NCI-H146 (cell line): Measurements from ENCODE around the gene FRMPD1.
"Not testable (repeated sequence)": the region's sequence is repeated elsewhere in the genome, so short reads cannot be mapped to it uniquely, and the experiment has no call there.

Source experiments
- DNase-seq: peaks from one replicate; lab custom pipeline; 2025; lab: John Stamatoyannopoulos, UW

The FRMPD1 gene

DNA sequence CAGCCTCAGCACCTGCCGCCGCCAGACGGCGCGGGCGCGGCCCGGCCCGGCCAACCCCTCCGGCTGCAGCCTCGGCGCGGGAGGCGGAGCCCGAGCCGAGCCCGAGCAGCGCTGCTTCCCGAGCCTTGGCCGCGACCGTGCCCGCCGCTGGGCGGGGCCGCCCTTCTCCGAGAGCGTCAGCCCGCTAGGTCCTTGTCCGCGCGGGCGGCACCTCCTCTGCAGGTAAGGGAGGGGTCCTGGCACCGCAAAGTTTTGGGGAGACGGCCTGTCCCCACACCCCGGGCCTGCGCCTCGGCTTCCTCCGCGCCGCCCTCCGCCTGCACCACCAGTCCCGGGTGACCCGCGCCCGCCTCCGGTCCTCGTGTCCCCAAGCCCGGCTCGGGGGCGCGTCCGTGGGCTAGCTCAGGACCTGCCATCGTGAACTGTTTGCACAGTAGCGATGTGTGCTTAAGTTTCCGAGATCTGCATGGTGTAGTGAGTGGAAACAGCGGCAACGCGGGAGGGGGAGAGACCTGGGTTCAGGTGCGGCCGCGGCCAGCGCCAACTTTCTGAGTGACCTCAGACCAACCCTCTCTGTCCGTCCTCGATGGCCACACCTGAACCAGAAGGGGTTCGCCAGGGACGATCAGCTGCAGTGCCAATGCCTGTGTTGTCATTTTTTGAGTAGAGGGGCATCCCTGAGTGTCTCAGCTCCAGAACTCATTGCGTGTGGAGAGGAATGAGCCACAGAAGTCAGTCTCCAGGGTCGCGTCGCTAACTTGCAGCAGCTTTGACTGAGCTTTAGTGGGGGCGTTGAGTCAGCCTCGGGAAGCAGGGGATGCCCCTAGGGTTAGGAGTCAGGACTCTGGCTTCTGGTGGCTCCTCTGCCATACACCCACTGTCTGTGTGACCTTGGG is at the start of gene FRMPD1:
Gene FRMPD1 (plus strand): TSS at position 82 of the 896 bp plus-strand sequence. CDS start 41,688 bp downstream, outside the sequence.
- peak; percentile 87 for DNase-seq

- DNase-seq, result not testable (repeated sequence)
Observed at GRCh38 chr9:37602061-37602460, 48.7 kb upstream of the FRMPD1 start.

GRCh38 chr9:37602817-37603216 is 47.9 kb upstream of the FRMPD1 start:
- peak; percentile 20 for DNase-seq

GRCh38 chr9:37604296-37604695 is 46.5 kb upstream of the FRMPD1 start:
- DNase-seq, result no peak

DNA sequence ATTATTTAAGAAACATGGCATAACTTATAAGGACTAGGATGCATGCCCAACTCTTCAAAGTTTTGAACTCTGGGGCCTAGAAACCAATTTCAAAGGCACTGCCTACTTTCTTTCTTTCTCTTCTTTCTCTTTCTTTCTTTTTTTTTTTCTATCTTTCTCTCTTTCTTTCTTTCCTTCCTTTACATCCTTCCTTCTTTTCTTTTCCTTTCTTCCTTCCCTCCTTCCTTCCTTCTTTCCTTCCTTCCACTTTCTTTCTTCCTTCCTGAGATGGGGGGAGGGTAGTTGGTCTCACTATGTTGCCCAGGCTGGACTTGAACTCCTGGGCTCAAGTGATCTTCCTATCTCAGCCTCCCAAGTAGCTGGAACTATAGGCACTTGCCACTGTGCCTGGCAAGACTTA is 42.5 kb upstream of the FRMPD1 start:
- DNase-seq, result no peak

- DNase-seq, result no peak
Observed at GRCh38 chr9:37609735-37610397, 40.9 kb upstream of the FRMPD1 start.

DNA sequence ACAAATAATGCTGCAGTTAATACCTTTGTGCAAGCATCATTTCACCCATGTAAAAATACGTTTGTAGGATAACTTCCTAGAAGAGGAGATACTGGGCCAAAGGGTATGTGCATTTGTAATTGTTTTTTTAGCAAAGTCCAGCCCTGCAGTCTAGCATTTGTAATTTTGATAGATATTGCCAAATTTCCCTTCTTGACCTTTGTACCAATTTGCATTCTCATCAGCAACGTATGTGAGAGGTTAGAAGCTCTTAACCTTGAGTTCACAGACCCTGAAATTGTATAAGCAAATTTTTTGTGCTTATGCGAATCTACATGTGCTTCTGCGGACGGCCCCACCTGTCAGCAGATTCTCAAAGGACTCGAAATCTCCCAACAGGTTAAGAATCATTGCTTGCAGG is 39.7 kb upstream of the FRMPD1 start:
- no peak for DNase-seq

DNA sequence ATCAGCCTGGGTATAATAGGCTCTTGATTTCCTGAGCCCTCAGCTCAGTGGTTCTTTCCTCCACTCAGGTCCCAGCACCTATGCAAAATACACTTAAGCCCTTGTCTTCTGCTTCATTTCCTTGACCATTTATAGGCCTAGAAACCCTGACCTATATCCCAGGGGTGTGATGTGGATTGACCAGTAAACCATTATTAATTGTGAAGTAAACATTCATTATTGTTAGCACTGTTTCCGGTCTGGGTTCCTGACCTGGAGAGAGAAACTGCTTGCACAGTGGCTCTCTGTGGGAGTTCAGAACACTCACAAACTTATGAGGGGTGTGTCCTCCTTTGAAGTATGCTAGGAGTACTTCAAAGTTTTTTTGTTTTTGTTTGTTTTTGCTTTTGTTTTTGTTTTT is 38.8 kb upstream of the FRMPD1 start:
- DNase-seq, result peak; percentile 39

- DNase-seq, result no peak
Observed at GRCh38 chr9:37617161-37617560, 33.6 kb upstream of the FRMPD1 start.

DNA sequence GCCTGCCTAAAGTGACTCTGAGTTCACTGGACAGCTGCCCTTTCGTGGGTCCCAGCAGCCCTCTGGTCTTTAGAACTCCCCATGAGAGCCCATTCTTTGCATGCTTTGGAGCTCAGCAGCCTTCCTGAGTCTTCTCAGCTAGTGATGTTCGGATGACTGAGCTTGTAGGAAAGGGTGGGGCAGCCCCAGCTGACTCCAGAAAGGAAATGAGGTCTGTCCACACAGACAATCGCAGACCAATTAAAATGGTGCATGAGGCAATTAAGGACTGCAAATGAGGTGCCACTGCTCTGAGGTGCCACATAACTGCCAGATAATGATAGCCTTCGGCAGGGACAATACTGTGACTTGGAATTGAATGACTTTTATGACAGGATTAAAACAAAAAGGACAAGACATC is 32.9 kb upstream of the FRMPD1 start:
- peak; percentile 92 for DNase-seq

DNA sequence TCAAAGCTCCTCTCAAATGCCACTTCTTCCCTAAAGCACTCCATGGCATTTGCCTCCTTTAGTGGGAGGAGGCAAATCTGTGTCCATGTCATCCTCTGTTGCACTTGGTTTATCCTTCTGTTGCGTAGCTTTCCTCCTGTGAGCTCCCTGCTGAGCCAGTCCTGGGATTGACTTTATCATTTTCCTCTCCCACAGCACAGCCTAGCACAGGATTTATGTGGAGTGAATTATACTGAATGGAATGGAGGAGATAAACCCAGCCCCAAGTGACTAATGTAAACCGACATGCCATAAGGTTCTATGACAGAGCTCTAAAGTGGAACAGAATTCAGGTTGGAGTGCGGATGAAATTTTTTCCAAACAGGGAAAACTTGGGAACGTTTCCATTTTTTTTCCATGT is 31.9 kb upstream of the FRMPD1 start:
- no peak for DNase-seq

DNA sequence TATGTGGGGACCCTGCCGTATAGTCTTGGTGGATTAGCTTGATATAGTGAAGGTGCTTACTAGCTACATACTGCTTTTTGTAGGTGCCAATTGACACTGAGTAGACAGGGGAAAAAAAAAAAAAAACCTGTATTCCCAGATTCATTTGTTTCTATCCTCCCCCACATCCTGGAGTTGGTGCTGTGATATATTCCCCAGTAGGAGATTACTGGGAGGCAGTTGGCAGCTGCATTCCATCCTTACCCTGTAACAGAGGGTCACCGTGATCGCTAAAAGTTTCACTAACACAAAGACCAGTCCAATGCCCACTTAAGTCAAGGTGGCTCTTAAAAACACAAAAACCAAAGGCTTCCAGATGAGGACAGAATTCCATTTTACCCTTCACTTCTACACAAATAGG is 30.9 kb upstream of the FRMPD1 start:
- no peak for DNase-seq

GRCh38 chr9:37620396-37620795 is 30.4 kb upstream of the FRMPD1 start:
- DNase-seq, result no peak

DNA sequence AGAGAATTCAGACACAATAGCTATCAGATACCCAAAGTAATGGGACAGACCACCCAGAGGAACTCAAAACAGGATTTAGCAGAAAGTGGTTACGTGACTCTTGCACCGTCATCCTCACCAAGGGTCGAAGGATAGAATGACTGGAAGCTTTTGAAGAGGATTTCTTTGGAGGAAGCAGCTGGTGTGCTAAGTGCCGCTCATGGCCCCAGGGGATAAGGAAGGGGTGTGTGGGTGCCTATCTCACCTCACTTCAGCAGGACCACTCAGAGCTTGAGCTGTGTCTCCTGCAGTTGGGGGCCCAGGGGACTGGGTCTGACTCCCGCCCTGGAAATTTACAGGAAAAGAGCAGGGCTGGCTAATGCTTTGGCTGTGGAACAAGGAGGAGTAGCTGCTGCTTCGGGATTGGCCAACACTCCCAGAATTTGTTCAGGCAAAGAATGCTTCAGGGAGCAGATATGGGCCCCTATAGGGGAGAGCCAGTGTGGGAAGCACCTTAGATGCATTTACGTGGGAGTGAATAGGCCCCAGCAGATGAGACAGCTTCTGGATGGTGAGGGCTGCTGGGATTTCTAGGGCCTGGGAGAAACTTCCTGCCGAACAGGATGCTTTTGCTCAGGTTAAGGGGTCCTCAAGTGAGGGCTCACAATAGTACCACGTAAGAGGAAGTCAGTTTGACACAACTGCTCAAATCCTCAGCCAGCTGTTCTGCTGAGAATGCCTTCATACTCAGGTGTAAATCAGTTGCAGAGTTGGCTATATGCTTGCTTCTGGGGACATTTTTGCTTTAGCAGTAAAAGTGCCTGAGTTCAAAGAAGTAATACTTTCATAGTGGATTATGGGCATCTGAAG is 29.3 kb upstream of the FRMPD1 start:
- no peak for DNase-seq

- DNase-seq, result no peak
Observed at GRCh38 chr9:37622462-37622861, 28.3 kb upstream of the FRMPD1 start.

GRCh38 chr9:37623267-37623666 is 27.5 kb upstream of the FRMPD1 start:
- DNase-seq, result no peak

- DNase-seq, result peak; percentile 88
Observed at GRCh38 chr9:37624073-37624472, 26.7 kb upstream of the FRMPD1 start.

- DNase-seq, result no peak
Observed at GRCh38 chr9:37625036-37625757, 25.6 kb upstream of the FRMPD1 start.

GRCh38 chr9:37625758-37626147 is 25.0 kb upstream of the FRMPD1 start:
- DNase-seq, result no peak

- DNase-seq, result no peak
Observed at GRCh38 chr9:37626708-37627292, 24.0 kb upstream of the FRMPD1 start.

DNA sequence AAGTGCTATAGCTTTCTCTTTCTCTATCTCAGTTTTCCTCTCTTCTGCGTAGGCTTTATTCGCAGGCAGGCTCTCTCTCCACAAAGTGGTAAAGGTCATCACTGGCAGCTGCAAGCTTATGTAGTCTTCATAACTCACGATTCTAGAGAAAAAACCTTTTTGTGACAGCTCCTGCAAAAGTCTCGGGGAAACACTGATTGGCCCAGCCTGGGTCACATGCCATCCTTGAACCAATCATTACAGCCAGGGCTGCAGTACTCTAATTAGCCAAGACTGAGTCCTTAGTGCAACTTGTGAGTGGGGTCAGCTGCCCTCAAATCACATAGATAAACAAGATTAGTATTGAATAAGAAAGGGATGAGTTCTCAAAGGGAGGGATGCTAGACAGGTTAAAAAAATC is 18.3 kb upstream of the FRMPD1 start:
- no peak for DNase-seq
